Stimulated activated naive CD8-positive, alpha-beta T cell treated with anti-CD3 and anti-CD28 coated beads, Interleukin-15, Interleukin-2, amounts not matched to agents 100 U/mL and 50 U/mL, for 24 hours (primary cell): ENCODE measurements around the gene FBRSL1.

Experiments
- ATAC-seq: fragments of 150-1000 bp; cut with Tn5 transposase; one replicate; pipeline ENCODE4 v1.10.0; 2021
- DNase-seq: peaks from one replicate; pipeline ENCODE4 v3.0.0; 2021

FBRSL1 gene

GRCh38 chr12:132511516-132512196 is 21.7 kb downstream of the FBRSL1 start:
- no peak for DNase-seq
- no peak for ATAC-seq

GRCh38 chr12:132512197-132513069 is 22.5 kb downstream of the FBRSL1 start:
- DNase-seq: no peak
- no peak for ATAC-seq

- ATAC-seq (no peak), DNase-seq (no peak)
Observed at GRCh38 chr12:132513070-132513398, 23.1 kb downstream of the FBRSL1 start.

- DNase-seq (no peak), ATAC-seq (no peak)
Observed at GRCh38 chr12:132513458-132514135, 23.6 kb downstream of the FBRSL1 start.

GRCh38 chr12:132514216-132514820 is 24.4 kb downstream of the FBRSL1 start:
- no peak for ATAC-seq
- no peak for DNase-seq

- no peak for DNase-seq
- no peak for ATAC-seq
Observed at GRCh38 chr12:132514838-132515237, 24.9 kb downstream of the FBRSL1 start.

GRCh38 chr12:132516095-132517012 is 26.4 kb downstream of the FBRSL1 start:
- no peak for ATAC-seq
- no peak for DNase-seq

- ATAC-seq (no peak), DNase-seq (no peak)
Observed at GRCh38 chr12:132517013-132517739, 27.2 kb downstream of the FBRSL1 start.

- DNase-seq (no peak), ATAC-seq (no peak)
Observed at GRCh38 chr12:132517740-132518100, 27.8 kb downstream of the FBRSL1 start.

GRCh38 chr12:132518354-132518992 is 28.5 kb downstream of the FBRSL1 start:
- no peak for ATAC-seq
- no peak for DNase-seq

- ATAC-seq (no peak), DNase-seq (no peak)
Observed at GRCh38 chr12:132520421-132521199, 30.7 kb downstream of the FBRSL1 start.

- no peak for DNase-seq
- no peak for ATAC-seq
Observed at GRCh38 chr12:132521200-132521580, 31.2 kb downstream of the FBRSL1 start.

GRCh38 chr12:132521712-132522292 is 31.9 kb downstream of the FBRSL1 start:
- no peak for DNase-seq
- no peak for ATAC-seq

GRCh38 chr12:132522592-132523380 is 32.8 kb downstream of the FBRSL1 start:
- DNase-seq (no peak), ATAC-seq (no peak)

GRCh38 chr12:132523576-132524331 is 33.8 kb downstream of the FBRSL1 start:
- ATAC-seq (peak; percentile 61), DNase-seq (peak; percentile 83)

- ATAC-seq: no peak
- DNase-seq: peak; percentile 14
Observed at GRCh38 chr12:132524405-132524804, 34.5 kb downstream of the FBRSL1 start.

GRCh38 chr12:132525011-132525832 is 35.3 kb downstream of the FBRSL1 start:
- DNase-seq (no peak), ATAC-seq (no peak)
